Measurements from ENCODE around the gene PSMD7. TPM values are rescaled to one million over a fixed set of nuclear protein-coding genes. Genes with fewer than 3 reads are reported as not detected.

PSMD7 gene
- total RNA-seq, 1 experiment from 2014 or later = 109 TPM

DNA sequence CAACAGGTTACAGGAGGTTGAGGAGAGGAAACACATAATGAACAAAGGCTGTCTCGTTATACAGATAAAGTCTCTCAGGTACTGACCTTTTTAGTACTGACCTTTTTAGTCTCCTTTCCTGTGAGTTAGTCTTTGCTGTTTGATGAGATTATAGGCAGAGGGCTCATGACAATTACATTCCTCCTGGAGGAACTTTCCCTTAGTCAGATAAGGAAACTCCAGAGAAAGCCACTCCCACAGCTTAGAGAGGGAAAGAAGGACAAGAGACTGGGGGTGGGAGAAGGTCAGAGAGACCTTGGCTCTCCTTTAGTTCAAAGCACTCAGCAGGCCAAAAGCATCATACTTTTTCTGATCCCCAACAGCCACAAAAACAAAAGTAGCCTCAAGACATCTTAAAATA lies 15.3 kb upstream of the PSMD7 start:
- RAD21 ChIA-PET (ENCODE audit: low non-redundant PET in 1 of 2, low total read pairs in 2 of 2, uncharacterized antibody in 2 of 2, unreplicated experiment in 2 of 2) = no interaction called here
- intact Hi-C loops (cut with micrococcal nuclease) = no loop called here
- H3K4me2 ChIP-seq (ENCODE audit: low read length) = no peak overlapping the region

More for the DNA sequence above, 15.3 kb upstream of the PSMD7 start:
- Histone ChIP-seq H3K4me1 (ENCODE audit: control insufficient read depth in 1 of 2, insufficient read depth in 2 of 2, low read length in 2 of 2) (peaks cover 0 to 2% of the 10 kb centered on the region in 2 experiments; a peak in 1 of 4 replicates), H3K27me3 (ENCODE audit: insufficient read depth, low read length) (peaks cover 14% of the 10 kb centered on the region), H3K9me3 (ENCODE audit: control insufficient read depth in 1 of 2, insufficient read depth in 1 of 2, low read depth in 1 of 2, low read length in 2 of 2) (no peaks in the 10 kb centered on the region), H3K9me2 (ENCODE audit: insufficient read depth) (no peaks in the 10 kb centered on the region), H3K4me3 (replicated peaks in 1 of 2; ENCODE audit: low read depth in 1 of 2, low read length in 2 of 2) (no peak overlapping the region), H3K36me3 (ENCODE audit: control insufficient read depth in 1 of 2, insufficient read depth in 2 of 2, low read length in 2 of 2) (no peaks in the 10 kb centered on the region), H3K27ac (ENCODE audit: low read depth, low read length) (no peak overlapping the region), H4K20me1 (ENCODE audit: insufficient read depth) (no peaks in the 10 kb centered on the region), H3K9ac (ENCODE audit: low read length) (no peak overlapping the region), H2AFZ (ENCODE audit: low read depth, low read length, poor library complexity, severe bottlenecking) (no peak overlapping the region), H3K79me2 (ENCODE audit: insufficient read depth, low read length) (no peaks in the 10 kb centered on the region)
- ChIA-PET POLR2A (interaction anchor here (0.7 kb wide), 1 partner anchor 10 kb away, joined by 5 read pairs; no protein-coding TSS in a partner anchor), CTCF (no interaction called here)
- ATAC-seq (no peak), DNase-seq (ENCODE audit: low read depth, low spot score) (no peak)
- no peak for TF ChIP-seq ZBTB33 (IDR thresholded peaks at IDR 0.05; ENCODE audit: extremely low read depth, insufficient replicate concordance, low read length)
- TF ChIP-seq MAX (IDR thresholded peaks at IDR 0.05) = no peak
- no peak for TF ChIP-seq EZH2 (IDR thresholded peaks at IDR 0.05)
- TF ChIP-seq, protein P1, sequence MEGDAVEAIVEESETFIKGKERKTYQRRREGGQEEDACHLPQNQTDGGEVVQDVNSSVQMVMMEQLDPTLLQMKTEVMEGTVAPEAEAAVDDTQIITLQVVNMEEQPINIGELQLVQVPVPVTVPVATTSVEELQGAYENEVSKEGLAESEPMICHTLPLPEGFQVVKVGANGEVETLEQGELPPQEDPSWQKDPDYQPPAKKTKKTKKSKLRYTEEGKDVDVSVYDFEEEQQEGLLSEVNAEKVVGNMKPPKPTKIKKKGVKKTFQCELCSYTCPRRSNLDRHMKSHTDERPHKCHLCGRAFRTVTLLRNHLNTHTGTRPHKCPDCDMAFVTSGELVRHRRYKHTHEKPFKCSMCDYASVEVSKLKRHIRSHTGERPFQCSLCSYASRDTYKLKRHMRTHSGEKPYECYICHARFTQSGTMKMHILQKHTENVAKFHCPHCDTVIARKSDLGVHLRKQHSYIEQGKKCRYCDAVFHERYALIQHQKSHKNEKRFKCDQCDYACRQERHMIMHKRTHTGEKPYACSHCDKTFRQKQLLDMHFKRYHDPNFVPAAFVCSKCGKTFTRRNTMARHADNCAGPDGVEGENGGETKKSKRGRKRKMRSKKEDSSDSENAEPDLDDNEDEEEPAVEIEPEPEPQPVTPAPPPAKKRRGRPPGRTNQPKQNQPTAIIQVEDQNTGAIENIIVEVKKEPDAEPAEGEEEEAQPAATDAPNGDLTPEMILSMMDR (IDR thresholded peaks at IDR 0.05 in 2 of 3, conservative IDR thresholded peaks at IDR 0.05 in 1 of 3; ENCODE audit: borderline replicate concordance in 1 of 3, insufficient read depth in 1 of 3, low read depth in 2 of 3, low read length in 2 of 3) = no peak
- no peak for TF ChIP-seq TCF7L2 (IDR thresholded peaks at IDR 0.05; ENCODE audit: borderline replicate concordance, extremely low read depth, insufficient read depth, insufficient read length)
- no peak for TF ChIP-seq EGR1 (IDR thresholded peaks at IDR 0.05; ENCODE audit: low read depth)
- TF ChIP-seq CEBPB (IDR thresholded peaks at IDR 0.05; ENCODE audit: low read depth) = no peak
- no peak for TF ChIP-seq ZFX (IDR thresholded peaks at IDR 0.05)
- no peak for TF ChIP-seq RAD21 (IDR thresholded peaks at IDR 0.05; ENCODE audit: low read depth)
- TF ChIP-seq ZNF274 (IDR thresholded peaks at IDR 0.05; ENCODE audit: low read depth, low read length) = no peak
- TF ChIP-seq SRF (IDR thresholded peaks at IDR 0.05; ENCODE audit: low read depth) = no peak
- TF ChIP-seq, protein P2, sequence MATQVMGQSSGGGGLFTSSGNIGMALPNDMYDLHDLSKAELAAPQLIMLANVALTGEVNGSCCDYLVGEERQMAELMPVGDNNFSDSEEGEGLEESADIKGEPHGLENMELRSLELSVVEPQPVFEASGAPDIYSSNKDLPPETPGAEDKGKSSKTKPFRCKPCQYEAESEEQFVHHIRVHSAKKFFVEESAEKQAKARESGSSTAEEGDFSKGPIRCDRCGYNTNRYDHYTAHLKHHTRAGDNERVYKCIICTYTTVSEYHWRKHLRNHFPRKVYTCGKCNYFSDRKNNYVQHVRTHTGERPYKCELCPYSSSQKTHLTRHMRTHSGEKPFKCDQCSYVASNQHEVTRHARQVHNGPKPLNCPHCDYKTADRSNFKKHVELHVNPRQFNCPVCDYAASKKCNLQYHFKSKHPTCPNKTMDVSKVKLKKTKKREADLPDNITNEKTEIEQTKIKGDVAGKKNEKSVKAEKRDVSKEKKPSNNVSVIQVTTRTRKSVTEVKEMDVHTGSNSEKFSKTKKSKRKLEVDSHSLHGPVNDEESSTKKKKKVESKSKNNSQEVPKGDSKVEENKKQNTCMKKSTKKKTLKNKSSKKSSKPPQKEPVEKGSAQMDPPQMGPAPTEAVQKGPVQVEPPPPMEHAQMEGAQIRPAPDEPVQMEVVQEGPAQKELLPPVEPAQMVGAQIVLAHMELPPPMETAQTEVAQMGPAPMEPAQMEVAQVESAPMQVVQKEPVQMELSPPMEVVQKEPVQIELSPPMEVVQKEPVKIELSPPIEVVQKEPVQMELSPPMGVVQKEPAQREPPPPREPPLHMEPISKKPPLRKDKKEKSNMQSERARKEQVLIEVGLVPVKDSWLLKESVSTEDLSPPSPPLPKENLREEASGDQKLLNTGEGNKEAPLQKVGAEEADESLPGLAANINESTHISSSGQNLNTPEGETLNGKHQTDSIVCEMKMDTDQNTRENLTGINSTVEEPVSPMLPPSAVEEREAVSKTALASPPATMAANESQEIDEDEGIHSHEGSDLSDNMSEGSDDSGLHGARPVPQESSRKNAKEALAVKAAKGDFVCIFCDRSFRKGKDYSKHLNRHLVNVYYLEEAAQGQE (IDR thresholded peaks at IDR 0.05; ENCODE audit: low read depth) = no peak
- no peak for TF ChIP-seq YY1 (IDR thresholded peaks at IDR 0.05; ENCODE audit: extremely low read depth, insufficient replicate concordance, low read depth, low read length)
- no TSS peak for BruUV-seq (replicated peaks)

Data from HCT116 (cell line).